Calu3 (cell line): ENCODE measurements around the gene MLH1. TPM values are rescaled to one million over a fixed set of nuclear protein-coding genes. Genes with fewer than 3 reads are reported as not detected.
A peak's percentile ranks its signal among the peaks of the same experiment; 100 is the strongest.

Experiments
- BruUV-seq: library from RNA; stranded (reverse); fragments of 400-500 nt; replicated peaks from 2 replicates; lab custom pipeline; 2021; lab: Mats Ljungman, UMichigan
- CTCF ChIA-PET: fragments of 300-600 bp; sonication (Branson Sonifier 250); formaldehyde crosslinking; loops from one replicate; lab custom pipeline; 2022; ENCODE audit warnings: antibody characterized with exemption; lab: Charles Lee
- DNase-seq: peaks from one replicate; pipeline ENCODE4 v3.0.0; 2022
- H3K27ac Mint-ChIP-seq: one replicate; pipeline ENCODE4 v1.8.0; 2022; ENCODE audit warnings: mixed read lengths; ENCODE audit not compliant: unreplicated experiment
- H3K27me3 Mint-ChIP-seq: one replicate; pipeline ENCODE4 v1.8.0; 2022; ENCODE audit warnings: mixed read lengths; ENCODE audit not compliant: unreplicated experiment
- H3K36me3 Mint-ChIP-seq: one replicate; pipeline ENCODE4 v1.8.0; 2022; ENCODE audit warnings: mild to moderate bottlenecking, moderate library complexity, mixed read lengths; ENCODE audit not compliant: insufficient read depth, unreplicated experiment
- H3K4me1 Mint-ChIP-seq: one replicate; pipeline ENCODE4 v1.8.0; 2022; ENCODE audit warnings: mild to moderate bottlenecking, low read depth, mixed read lengths; ENCODE audit not compliant: unreplicated experiment
- H3K4me3 Mint-ChIP-seq: one replicate; pipeline ENCODE4 v1.8.0; 2022; ENCODE audit warnings: mild to moderate bottlenecking, low read depth, moderate library complexity, mixed read lengths; ENCODE audit not compliant: unreplicated experiment
- H3K9me3 Mint-ChIP-seq: one replicate; pipeline ENCODE4 v1.8.0; 2022; ENCODE audit warnings: low read depth, mixed read lengths; ENCODE audit not compliant: unreplicated experiment
- CTCF ChIP-seq: fragments of 200-600 bp; IDR thresholded peaks from one replicate; pipeline ENCODE4 v1.8.0; 2022; ENCODE audit warnings: antibody characterized with exemption; ENCODE audit not compliant: unreplicated experiment
- intact Hi-C: fragments of 100-400 bp; cut with micrococcal nuclease; formaldehyde crosslinking; loops from one replicate; pipeline ENCODE4 v1.10.0; 2022; ENCODE audit not compliant: unreplicated experiment
- total RNA-seq: library from RNA; stranded (reverse); gene quantifications from 2 replicates; pipeline ENCODE4 v1.2.3, GENCODE V29; 2022

Gene MLH1
- total RNA-seq, 1 experiment from 2014 or later, result 32.8 TPM

DNA sequence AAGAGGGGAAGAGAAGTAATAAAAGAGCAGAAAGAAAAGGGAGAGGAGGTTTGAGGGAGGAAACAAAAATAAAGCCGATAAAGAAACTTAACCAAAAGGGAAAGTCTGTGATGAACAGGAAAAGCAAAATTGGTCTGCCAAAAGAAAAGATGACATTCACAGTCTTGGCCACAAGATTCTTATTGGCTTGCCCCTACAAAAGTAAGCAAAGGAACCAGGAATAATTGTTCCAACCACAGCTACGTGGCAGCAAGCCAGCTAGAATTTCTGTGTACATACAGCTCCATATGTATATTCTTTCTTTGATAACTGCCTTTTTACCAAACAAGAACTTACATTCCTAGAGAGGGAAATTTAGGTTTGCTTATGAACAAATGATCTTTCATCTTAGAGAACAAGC lies 79.6 kb downstream of the MLH1 start:
- no peaks in the 10 kb centered on the region for H3K27me3 Mint-ChIP-seq
- CTCF ChIA-PET, result no interaction called here
- BruUV-seq, result no TSS peak
- peak; percentile 24 for DNase-seq
- H3K9me3 Mint-ChIP-seq, result no peaks in the 10 kb centered on the region
- no peaks in the 10 kb centered on the region for H3K4me1 Mint-ChIP-seq
- H3K36me3 Mint-ChIP-seq, result peaks cover 8% of the 10 kb centered on the region
- intact Hi-C loops, result no loop called here
- no peak for TF ChIP-seq CTCF
- no peak overlapping the region for H3K27ac Mint-ChIP-seq
- H3K4me3 Mint-ChIP-seq, result no peak overlapping the region

DNA sequence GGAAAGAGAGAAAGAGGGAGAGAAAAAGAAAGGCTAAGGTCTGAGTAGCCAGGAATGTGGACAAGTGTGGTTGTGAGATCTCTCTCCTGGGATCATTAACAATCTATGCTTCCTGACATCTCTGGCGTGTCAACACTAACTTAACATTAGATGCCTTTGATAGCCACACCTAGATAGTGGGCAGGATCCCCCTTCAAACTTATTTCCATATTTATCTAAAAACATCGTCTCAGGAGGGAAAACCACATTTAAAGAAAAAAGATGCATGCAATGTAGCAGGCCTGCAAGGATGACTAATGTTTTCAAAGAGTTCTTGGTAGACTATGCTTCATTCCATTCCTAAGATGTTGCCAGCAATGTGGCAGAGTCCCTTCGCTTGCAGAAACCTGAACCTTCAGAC lies 80.9 kb downstream of the MLH1 start:
- intact Hi-C loops, result no loop called here
- no peak for TF ChIP-seq CTCF
- BruUV-seq, result no TSS peak
- CTCF ChIA-PET, result no interaction called here
- no peaks in the 10 kb centered on the region for H3K27me3 Mint-ChIP-seq
- H3K36me3 Mint-ChIP-seq, result peaks cover 8% of the 10 kb centered on the region
- no peaks in the 10 kb centered on the region for H3K9me3 Mint-ChIP-seq
- no peaks in the 10 kb centered on the region for H3K4me1 Mint-ChIP-seq
- no peak for DNase-seq
- no peak overlapping the region for H3K4me3 Mint-ChIP-seq
- no peak overlapping the region for H3K27ac Mint-ChIP-seq

DNA sequence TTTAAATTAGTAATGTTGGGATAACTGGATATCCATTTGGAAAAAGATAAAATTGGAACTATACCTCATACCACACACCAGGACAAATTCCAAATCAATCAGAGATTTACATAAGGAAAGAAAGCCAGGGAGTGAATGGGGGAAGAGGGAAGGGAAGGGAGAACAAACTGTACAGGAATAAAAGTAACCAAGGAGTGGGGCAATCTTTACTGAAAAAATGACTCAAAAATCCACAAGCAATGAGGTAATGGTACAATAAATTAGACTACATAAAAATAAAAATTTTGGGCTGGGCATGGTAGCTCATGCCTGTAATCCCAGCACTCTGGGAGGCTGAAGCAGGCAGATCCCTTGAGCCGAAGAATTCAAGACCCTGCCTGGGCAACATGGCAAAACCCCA lies 82.6 kb downstream of the MLH1 start:
- Mint-ChIP-seq H3K27me3 (no peaks in the 10 kb centered on the region), H3K9me3 (no peaks in the 10 kb centered on the region), H3K4me1 (no peaks in the 10 kb centered on the region), H3K4me3 (no peak overlapping the region), H3K36me3 (peaks cover 8% of the 10 kb centered on the region), H3K27ac (no peak overlapping the region)
- no peak for TF ChIP-seq CTCF
- intact Hi-C loops, result no loop called here
- no peak for DNase-seq
- BruUV-seq, result no TSS peak
- CTCF ChIA-PET, result no interaction called here

DNA sequence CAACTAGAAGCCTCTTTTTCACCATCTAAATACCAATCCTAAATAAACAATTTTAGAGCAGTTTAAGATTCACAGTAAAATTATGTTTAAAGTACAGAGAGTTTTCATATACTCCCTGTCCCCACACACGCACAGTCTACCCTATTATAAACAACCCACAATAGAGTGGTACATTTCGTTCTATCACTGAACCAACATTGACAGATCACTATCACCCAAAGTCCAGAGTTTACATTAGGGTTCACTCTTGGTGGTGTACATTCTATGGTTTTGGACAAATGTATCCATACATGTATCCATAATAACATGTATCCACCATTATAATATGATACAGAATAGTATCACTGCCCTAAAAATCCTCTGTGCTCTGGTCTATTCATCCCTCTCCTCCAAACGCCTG lies 89.0 kb downstream of the MLH1 start:
- CTCF ChIA-PET, result interaction anchor here (0.5 kb wide), 1 partner anchor 96 kb away, joined by 5 read pairs; no protein-coding TSS in a partner anchor
- TF ChIP-seq CTCF, result no peak
- H3K36me3 Mint-ChIP-seq, result no peaks in the 10 kb centered on the region
- intact Hi-C loops, result no loop called here
- BruUV-seq, result no TSS peak
- no peak for DNase-seq
- no peak overlapping the region for H3K4me3 Mint-ChIP-seq
- no peak overlapping the region for H3K27ac Mint-ChIP-seq
- H3K9me3 Mint-ChIP-seq, result no peaks in the 10 kb centered on the region
- H3K27me3 Mint-ChIP-seq, result no peaks in the 10 kb centered on the region
- H3K4me1 Mint-ChIP-seq, result no peaks in the 10 kb centered on the region
